Liver (tissue), 3 donors: ENCODE results near the gene GRID1.

Experiments used
- CTCF ChIP-seq: fragments of 150-350 bp; IDR thresholded peaks from 2 replicates; pipeline ENCODE4 v1.5.1; 2017; ENCODE audit warnings: improper control_type of control experiment, low read depth, low read length; ENCODE audit not compliant: missing input control
- EGR1 ChIP-seq, 2 donors: IDR thresholded peaks; 2 replicates each; pipeline ENCODE4 v1.6.1; 2016 to 2018; ENCODE audit warnings: antibody characterized with exemption in 2 of 2, low read depth in 2 of 2
- FOXA1 ChIP-seq: IDR thresholded peaks from 2 replicates; pipeline ENCODE4 v1.6.1; 2016; ENCODE audit warnings: antibody characterized with exemption
- FOXA2 ChIP-seq: IDR thresholded peaks from 2 replicates; pipeline ENCODE4 v1.6.1; 2016; ENCODE audit warnings: antibody characterized with exemption
- HNF4G ChIP-seq: IDR thresholded peaks from 2 replicates; pipeline ENCODE4 v1.6.1; 2016; ENCODE audit warnings: antibody characterized with exemption
- JUND ChIP-seq, 2 donors: IDR thresholded peaks; 2 replicates each; pipeline ENCODE4 v1.6.1; 2016; ENCODE audit warnings: antibody characterized with exemption in 2 of 2
- MAX ChIP-seq: IDR thresholded peaks from 2 replicates; pipeline ENCODE4 v1.6.1; 2016; ENCODE audit warnings: antibody characterized with exemption
- RAD21 ChIP-seq, 2 donors: IDR thresholded peaks; 2 replicates each; pipeline ENCODE4 v1.6.1; 2016; ENCODE audit warnings: antibody characterized with exemption in 2 of 2, mild to moderate bottlenecking in 2 of 2
- REST ChIP-seq: IDR thresholded peaks from 2 replicates; pipeline ENCODE4 v1.6.1; 2016; ENCODE audit warnings: antibody characterized with exemption, mild to moderate bottlenecking
- RXRA ChIP-seq, 2 donors: IDR thresholded peaks; 2 replicates each; pipeline ENCODE4 v1.6.1; 2017 to 2018; ENCODE audit warnings: antibody characterized with exemption in 2 of 2, mild to moderate bottlenecking in 1 of 2
- TAF1 ChIP-seq: conservative IDR thresholded peaks from 2 replicates; pipeline ENCODE4 v1.6.1; 2016; ENCODE audit warnings: antibody characterized with exemption, mild to moderate bottlenecking
- YY1 ChIP-seq: IDR thresholded peaks from 2 replicates; pipeline ENCODE4 v1.6.1; 2016; ENCODE audit warnings: antibody characterized with exemption, mild to moderate bottlenecking
- donor health status: healthy.
- donor health status: healthy.

- TF ChIP-seq CTCF (no peak), REST (no peak), JUND (IDR thresholded peaks at IDR 0.05) (no peak), MAX (no peak), RAD21 (IDR thresholded peaks at IDR 0.05) (no peak), TAF1 (no peak), YY1 (no peak), FOXA2 (no peak), FOXA1 (no peak), RXRA (IDR thresholded peaks at IDR 0.05) (no peak), HNF4G (no peak), EGR1 (IDR thresholded peaks at IDR 0.05; ENCODE audit: low read depth in 2 of 2) (no peak)
Measured at GRCh38 chr10:86151613-86152012, 215.0 kb downstream of the GRID1 start.
